Body of pancreas (tissue), 4 donors: ENCODE data around the gene PTPRN2.

ENCODE experiments used
- POLR2A ChIP-seq, 3 donors: fragments of 450-650 bp; IDR thresholded peaks; one replicate each; pipeline ENCODE4 v1.6.1; 2016; ENCODE audit warnings: antibody characterized with exemption in 3 of 3, mild to moderate bottlenecking in 2 of 3
- TF ChIP-seq, protein P1 (sequence below), 7 experiments: fragments of 450-650 bp in 4 of 7; fragments of 200-600 bp in 3 of 7; sonication (generic) in 3 of 7; IDR thresholded peaks; one replicate each; pipeline ENCODE4 v1.5.1; 2016 to 2019; ENCODE audit warnings: antibody characterized with exemption in 7 of 7

DNA sequence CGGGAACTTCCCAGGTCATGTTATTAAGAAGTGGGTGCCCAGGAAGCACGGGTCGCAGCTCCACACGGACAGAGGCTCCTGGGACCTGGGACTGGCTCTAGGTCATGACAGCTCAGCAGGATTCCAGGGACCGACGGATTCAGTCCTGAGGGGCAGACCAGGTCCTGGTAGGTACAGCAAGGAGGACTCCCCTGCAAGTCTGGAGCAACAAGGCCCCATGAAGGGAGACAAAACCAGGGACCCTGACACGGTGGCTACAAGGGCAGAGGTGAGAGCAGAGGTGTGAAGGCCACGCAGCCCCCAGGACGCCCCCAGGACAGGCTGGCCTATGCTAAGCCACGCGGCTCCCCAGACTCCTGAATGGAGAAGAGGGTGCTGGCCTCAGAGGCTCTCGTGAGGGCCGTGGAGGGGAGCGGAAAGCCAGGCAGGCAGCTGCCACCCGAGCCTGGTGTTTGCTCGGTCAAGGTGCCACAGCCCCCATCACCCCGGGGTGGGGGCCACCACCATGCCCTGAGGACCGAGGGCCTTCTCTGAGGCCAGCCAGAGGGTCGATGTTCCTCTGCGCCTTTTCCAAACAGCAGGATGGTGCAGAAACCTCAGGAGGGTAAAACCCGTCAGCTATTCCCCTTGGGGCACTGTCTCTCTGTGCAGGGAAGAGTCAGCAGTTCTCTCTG is 348.9 kb downstream of the PTPRN2 start:
- TF ChIP-seq, protein P1, sequence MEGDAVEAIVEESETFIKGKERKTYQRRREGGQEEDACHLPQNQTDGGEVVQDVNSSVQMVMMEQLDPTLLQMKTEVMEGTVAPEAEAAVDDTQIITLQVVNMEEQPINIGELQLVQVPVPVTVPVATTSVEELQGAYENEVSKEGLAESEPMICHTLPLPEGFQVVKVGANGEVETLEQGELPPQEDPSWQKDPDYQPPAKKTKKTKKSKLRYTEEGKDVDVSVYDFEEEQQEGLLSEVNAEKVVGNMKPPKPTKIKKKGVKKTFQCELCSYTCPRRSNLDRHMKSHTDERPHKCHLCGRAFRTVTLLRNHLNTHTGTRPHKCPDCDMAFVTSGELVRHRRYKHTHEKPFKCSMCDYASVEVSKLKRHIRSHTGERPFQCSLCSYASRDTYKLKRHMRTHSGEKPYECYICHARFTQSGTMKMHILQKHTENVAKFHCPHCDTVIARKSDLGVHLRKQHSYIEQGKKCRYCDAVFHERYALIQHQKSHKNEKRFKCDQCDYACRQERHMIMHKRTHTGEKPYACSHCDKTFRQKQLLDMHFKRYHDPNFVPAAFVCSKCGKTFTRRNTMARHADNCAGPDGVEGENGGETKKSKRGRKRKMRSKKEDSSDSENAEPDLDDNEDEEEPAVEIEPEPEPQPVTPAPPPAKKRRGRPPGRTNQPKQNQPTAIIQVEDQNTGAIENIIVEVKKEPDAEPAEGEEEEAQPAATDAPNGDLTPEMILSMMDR (IDR thresholded peaks at IDR 0.05), result no peak
- TF ChIP-seq POLR2A (IDR thresholded peaks at IDR 0.05), result no peak
